Parathyroid adenoma (tissue), 2 donors: ENCODE measurements around the gene DMRT3.

ENCODE experiments used
- H2AFZ ChIP-seq: fragments of 300-600 bp; sonication (generic); one replicate; pipeline ENCODE4 v1.7.0; 2017; ENCODE audit warnings: antibody characterized with exemption, mild to moderate bottlenecking
- H3K27ac ChIP-seq: fragments of 300-600 bp; sonication (generic); one replicate; pipeline ENCODE4 v1.7.0; 2017
- H3K27me3 ChIP-seq: fragments of 300-600 bp; sonication (generic); one replicate; pipeline ENCODE4 v1.7.0; 2017; ENCODE audit warnings: low read length; ENCODE audit not compliant: control insufficient read depth, insufficient read depth
- H3K36me3 ChIP-seq: fragments of 300-600 bp; sonication (generic); one replicate; pipeline ENCODE4 v1.7.0; 2017; ENCODE audit warnings: low read length; ENCODE audit not compliant: control insufficient read depth, insufficient read depth
- H3K4me1 ChIP-seq: fragments of 300-600 bp; sonication (generic); one replicate; pipeline ENCODE4 v1.7.0; 2017; ENCODE audit warnings: control low read depth
- H3K4me2 ChIP-seq: fragments of 300-600 bp; sonication (generic); one replicate; pipeline ENCODE4 v1.7.0; 2017; ENCODE audit warnings: low read length
- H3K4me3 ChIP-seq: fragments of 300-600 bp; sonication (generic); one replicate; pipeline ENCODE4 v1.7.0; 2017; ENCODE audit warnings: low read depth, low read length
- H3K79me2 ChIP-seq: fragments of 300-600 bp; sonication (generic); one replicate; pipeline ENCODE4 v1.7.0; 2017; ENCODE audit warnings: control low read depth
- H3K9ac ChIP-seq: fragments of 300-600 bp; sonication (generic); one replicate; pipeline ENCODE4 v1.7.0; 2017; ENCODE audit warnings: mild to moderate bottlenecking
- H3K9me3 ChIP-seq: fragments of 300-600 bp; sonication (generic); one replicate; pipeline ENCODE4 v1.7.0; 2017; ENCODE audit warnings: low read length; ENCODE audit not compliant: control insufficient read depth
- TF ChIP-seq, protein P1 (sequence below): fragments of 300-600 bp; sonication (generic); IDR thresholded peaks from one replicate; pipeline ENCODE4 v1.7.0; 2017; ENCODE audit warnings: antibody characterized with exemption, mild to moderate bottlenecking
- donor health status: primary hyperparathyroidism.

Gene DMRT3

GRCh38 chr9:933356-933755, 43.1 kb upstream of the DMRT3 start:
- H2AFZ ChIP-seq: no peak overlapping the region
- H3K27me3 ChIP-seq: no peaks in the 10 kb centered on the region
- no peaks in the 10 kb centered on the region for H3K79me2 ChIP-seq
- H3K36me3 ChIP-seq: no peaks in the 10 kb centered on the region
- H3K4me3 ChIP-seq: no peak overlapping the region
- H3K4me2 ChIP-seq: no peak overlapping the region
- no peaks in the 10 kb centered on the region for H3K9me3 ChIP-seq
- TF ChIP-seq, protein P1, sequence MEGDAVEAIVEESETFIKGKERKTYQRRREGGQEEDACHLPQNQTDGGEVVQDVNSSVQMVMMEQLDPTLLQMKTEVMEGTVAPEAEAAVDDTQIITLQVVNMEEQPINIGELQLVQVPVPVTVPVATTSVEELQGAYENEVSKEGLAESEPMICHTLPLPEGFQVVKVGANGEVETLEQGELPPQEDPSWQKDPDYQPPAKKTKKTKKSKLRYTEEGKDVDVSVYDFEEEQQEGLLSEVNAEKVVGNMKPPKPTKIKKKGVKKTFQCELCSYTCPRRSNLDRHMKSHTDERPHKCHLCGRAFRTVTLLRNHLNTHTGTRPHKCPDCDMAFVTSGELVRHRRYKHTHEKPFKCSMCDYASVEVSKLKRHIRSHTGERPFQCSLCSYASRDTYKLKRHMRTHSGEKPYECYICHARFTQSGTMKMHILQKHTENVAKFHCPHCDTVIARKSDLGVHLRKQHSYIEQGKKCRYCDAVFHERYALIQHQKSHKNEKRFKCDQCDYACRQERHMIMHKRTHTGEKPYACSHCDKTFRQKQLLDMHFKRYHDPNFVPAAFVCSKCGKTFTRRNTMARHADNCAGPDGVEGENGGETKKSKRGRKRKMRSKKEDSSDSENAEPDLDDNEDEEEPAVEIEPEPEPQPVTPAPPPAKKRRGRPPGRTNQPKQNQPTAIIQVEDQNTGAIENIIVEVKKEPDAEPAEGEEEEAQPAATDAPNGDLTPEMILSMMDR: no peak
- no peak overlapping the region for H3K9ac ChIP-seq
- H3K27ac ChIP-seq: no peak overlapping the region
- no peaks in the 10 kb centered on the region for H3K4me1 ChIP-seq

DNA sequence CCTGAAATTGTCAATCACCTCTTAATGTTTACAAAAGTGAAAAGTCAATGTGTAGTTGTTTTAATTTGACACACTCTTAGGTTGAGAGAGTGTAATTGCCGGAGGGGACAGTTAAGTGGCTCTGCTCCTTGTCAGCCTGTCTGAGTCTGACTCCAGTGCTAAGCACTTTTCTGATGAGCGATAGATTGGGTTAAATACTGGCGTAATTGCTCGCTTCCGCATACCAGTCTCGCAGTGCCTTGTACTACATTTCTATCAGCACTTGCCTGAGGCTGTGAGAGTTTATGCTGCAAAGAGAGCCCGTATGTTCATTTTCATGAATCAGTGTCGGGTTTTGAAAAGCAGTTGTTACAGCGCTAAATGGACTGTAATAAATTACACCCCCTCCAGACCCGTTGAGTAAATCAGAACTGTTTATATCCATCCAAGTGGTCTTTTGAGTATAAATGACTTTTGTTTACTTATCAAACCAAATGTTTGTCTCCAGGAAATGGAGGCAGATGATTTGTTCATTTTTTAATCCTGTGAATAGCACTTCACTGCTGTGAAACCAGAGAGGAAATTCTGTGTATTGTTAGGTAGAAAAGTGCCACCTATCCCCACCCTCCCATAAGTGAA, 41.0 kb upstream of the DMRT3 start:
- Histone ChIP-seq H3K4me2 (peak overlapping the region; percentile 54), H3K79me2 (no peaks in the 10 kb centered on the region), H3K4me3 (peak overlapping the region; percentile 46), H2AFZ (no peak overlapping the region), H3K9me3 (no peaks in the 10 kb centered on the region), H3K27ac (no peak overlapping the region), H3K9ac (no peak overlapping the region), H3K4me1 (no peaks in the 10 kb centered on the region), H3K36me3 (no peaks in the 10 kb centered on the region), H3K27me3 (no peaks in the 10 kb centered on the region)
- TF ChIP-seq, protein P1: no peak

DNA sequence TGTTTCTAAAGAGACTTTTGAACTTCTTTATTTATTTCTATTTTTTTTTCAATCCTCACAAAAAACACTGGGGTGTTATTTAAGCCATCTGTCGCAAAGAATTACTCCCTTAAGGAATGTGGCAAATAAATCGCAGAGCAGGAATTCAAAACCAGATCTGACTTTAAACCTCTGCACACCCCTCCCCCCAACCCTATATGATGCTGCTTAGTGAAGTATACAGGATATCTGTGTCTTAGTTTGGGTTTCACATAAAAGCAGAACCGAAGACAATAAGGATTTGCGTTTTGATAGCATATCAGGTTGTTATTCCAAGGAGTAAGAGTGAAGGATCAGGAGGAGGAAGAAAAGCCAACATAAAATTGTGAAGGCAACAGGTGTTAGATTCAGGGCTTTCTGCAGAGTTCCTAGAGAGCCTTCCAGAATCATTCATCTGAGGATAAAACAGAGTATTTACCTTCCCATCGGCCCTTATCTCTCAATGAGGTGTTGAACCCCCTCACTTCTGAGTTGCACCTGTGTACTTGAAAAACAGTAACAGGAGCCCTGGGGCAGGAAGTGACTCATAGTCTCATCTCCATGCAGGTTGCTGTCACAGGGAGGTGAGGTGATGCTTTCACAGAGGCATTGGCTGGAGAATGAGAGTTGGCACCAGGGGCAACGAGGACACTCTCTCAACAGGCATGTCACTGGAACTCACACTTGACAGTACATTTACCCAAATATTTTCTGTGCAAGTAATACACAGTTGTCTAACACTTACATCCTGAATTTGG, 33.5 kb upstream of the DMRT3 start:
- no peaks in the 10 kb centered on the region for H3K36me3 ChIP-seq
- no peaks in the 10 kb centered on the region for H3K27me3 ChIP-seq
- no peak overlapping the region for H3K27ac ChIP-seq
- TF ChIP-seq, protein P1: no peak
- no peak overlapping the region for H3K9ac ChIP-seq
- no peak overlapping the region for H3K4me2 ChIP-seq
- H3K4me3 ChIP-seq: no peak overlapping the region
- no peak overlapping the region for H2AFZ ChIP-seq
- no peaks in the 10 kb centered on the region for H3K4me1 ChIP-seq
- H3K79me2 ChIP-seq: no peaks in the 10 kb centered on the region
- H3K9me3 ChIP-seq: no peaks in the 10 kb centered on the region

DNA sequence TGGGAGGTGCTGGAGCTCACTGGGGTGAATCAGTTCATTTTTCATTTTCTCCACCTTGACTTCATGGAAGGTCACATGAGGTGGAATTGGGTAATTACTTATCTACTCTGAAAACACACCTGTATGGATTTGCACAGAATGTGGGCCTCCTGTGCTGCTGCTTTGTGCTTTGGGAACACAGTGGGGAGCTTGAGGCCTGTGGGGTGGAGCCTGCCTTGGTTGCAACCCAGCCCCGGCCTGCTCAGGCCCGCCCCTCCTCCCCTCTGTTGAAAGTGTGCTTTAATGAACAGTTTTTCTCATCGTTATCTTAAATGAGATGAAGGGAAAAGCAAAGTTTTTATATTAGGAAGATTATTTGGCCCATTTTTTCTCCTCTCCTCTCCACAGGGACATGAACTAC, 28.5 kb upstream of the DMRT3 start:
- Histone ChIP-seq H2AFZ (no peak overlapping the region), H3K4me2 (no peak overlapping the region), H3K4me1 (no peaks in the 10 kb centered on the region), H3K36me3 (no peaks in the 10 kb centered on the region), H3K4me3 (no peak overlapping the region), H3K9me3 (no peaks in the 10 kb centered on the region), H3K9ac (no peak overlapping the region), H3K79me2 (no peaks in the 10 kb centered on the region), H3K27me3 (no peaks in the 10 kb centered on the region), H3K27ac (no peak overlapping the region)
- TF ChIP-seq, protein P1: no peak

GRCh38 chr9:948497-948896, 28.0 kb upstream of the DMRT3 start:
- Histone ChIP-seq H3K27me3 (no peaks in the 10 kb centered on the region), H3K4me3 (no peak overlapping the region), H3K9me3 (no peaks in the 10 kb centered on the region), H3K4me1 (no peaks in the 10 kb centered on the region), H3K4me2 (no peak overlapping the region), H3K79me2 (no peaks in the 10 kb centered on the region), H3K9ac (no peak overlapping the region), H3K27ac (no peak overlapping the region), H2AFZ (no peak overlapping the region), H3K36me3 (no peaks in the 10 kb centered on the region)
- TF ChIP-seq, protein P1: no peak
